ENCODE results near the gene PDE1A.

The PDE1A gene

DNA sequence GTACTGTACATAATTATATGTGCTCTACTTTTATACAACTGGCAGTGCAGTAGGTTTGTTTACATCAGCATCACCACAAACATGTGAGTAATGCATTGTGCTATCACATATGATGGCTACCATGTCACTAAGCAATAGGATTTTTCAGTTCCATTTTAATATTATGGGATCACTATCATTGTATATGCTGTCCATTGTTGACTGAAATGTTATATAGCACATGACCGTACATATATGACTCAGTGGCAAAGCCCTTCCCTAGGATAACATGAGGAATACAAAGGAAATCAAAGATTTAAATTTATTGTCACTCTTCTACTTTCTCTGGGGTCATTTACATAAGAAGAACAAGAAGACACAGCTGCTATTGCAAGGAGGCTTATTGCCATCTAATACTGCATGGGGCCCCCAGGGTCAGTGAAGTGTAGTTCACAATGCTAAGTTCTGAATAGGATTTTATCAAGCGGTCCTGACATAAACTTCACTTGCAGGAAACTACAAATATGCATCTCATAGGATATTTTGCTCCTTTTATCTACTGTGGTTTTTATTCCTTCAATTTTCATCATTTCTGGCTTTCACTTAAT lies 21.8 kb downstream of the PDE1A start:
- TF ChIP-seq POLR2AphosphoS5 (IDR thresholded peaks at IDR 0.05; ENCODE audit: low read depth, low read length) (no peak), SIN3A (IDR thresholded peaks at IDR 0.05; ENCODE audit: borderline replicate concordance, insufficient read depth, low read length) (no peak), FOXP2 (optimal IDR thresholded peaks at IDR 0.05; ENCODE audit: borderline replicate concordance, extremely low read depth, extremely low read length, insufficient read depth) (no peak), TAF1 (IDR thresholded peaks at IDR 0.05; ENCODE audit: borderline replicate concordance, insufficient read depth, low read length) (no peak)
- TF ChIP-seq, protein P1, sequence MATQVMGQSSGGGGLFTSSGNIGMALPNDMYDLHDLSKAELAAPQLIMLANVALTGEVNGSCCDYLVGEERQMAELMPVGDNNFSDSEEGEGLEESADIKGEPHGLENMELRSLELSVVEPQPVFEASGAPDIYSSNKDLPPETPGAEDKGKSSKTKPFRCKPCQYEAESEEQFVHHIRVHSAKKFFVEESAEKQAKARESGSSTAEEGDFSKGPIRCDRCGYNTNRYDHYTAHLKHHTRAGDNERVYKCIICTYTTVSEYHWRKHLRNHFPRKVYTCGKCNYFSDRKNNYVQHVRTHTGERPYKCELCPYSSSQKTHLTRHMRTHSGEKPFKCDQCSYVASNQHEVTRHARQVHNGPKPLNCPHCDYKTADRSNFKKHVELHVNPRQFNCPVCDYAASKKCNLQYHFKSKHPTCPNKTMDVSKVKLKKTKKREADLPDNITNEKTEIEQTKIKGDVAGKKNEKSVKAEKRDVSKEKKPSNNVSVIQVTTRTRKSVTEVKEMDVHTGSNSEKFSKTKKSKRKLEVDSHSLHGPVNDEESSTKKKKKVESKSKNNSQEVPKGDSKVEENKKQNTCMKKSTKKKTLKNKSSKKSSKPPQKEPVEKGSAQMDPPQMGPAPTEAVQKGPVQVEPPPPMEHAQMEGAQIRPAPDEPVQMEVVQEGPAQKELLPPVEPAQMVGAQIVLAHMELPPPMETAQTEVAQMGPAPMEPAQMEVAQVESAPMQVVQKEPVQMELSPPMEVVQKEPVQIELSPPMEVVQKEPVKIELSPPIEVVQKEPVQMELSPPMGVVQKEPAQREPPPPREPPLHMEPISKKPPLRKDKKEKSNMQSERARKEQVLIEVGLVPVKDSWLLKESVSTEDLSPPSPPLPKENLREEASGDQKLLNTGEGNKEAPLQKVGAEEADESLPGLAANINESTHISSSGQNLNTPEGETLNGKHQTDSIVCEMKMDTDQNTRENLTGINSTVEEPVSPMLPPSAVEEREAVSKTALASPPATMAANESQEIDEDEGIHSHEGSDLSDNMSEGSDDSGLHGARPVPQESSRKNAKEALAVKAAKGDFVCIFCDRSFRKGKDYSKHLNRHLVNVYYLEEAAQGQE (IDR thresholded peaks at IDR 0.05; ENCODE audit: insufficient read depth in 1 of 2, low read depth in 2 of 2, low read length in 2 of 2) = no peak

- TF ChIP-seq POLR2AphosphoS5 (IDR thresholded peaks at IDR 0.05; ENCODE audit: low read depth, low read length) (no peak), FOXP2 (optimal IDR thresholded peaks at IDR 0.05; ENCODE audit: borderline replicate concordance, extremely low read depth, extremely low read length, insufficient read depth) (no peak), SIN3A (IDR thresholded peaks at IDR 0.05; ENCODE audit: borderline replicate concordance, insufficient read depth, low read length) (no peak), TAF1 (IDR thresholded peaks at IDR 0.05; ENCODE audit: borderline replicate concordance, insufficient read depth, low read length) (no peak)
- TF ChIP-seq, protein P1 (IDR thresholded peaks at IDR 0.05; ENCODE audit: insufficient read depth in 1 of 2, low read depth in 2 of 2, low read length in 2 of 2) = no peak
Observed at GRCh38 chr2:182404092-182404491, 22.7 kb downstream of the PDE1A start.

DNA sequence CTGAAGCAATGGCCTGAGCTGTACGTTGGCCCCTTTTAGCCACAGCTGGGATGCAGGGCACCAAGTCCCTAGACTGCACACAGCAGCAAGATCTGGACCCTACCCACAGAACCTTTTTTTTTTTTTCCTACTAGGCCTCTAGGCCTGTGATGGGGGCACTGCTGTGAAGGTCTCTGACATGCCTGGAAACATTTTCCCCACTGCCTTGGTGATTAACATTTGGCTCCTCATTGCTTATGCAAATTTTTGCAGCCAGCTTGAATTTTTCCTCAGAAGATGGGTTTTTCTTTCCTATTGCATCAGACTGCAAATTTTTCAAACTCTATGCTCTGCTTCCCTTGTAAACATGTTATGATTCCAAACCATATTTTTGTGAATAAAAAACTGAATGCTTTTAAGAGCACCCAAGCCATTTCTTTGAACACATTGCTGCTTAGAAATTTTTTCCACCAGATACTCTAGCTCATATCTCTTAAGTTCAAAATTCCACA lies 33.5 kb downstream of the PDE1A start:
- TF ChIP-seq SIN3A (IDR thresholded peaks at IDR 0.05; ENCODE audit: borderline replicate concordance, insufficient read depth, low read length) (no peak), FOXP2 (optimal IDR thresholded peaks at IDR 0.05; ENCODE audit: borderline replicate concordance, extremely low read depth, extremely low read length, insufficient read depth) (no peak), TAF1 (IDR thresholded peaks at IDR 0.05; ENCODE audit: borderline replicate concordance, insufficient read depth, low read length) (no peak), POLR2AphosphoS5 (IDR thresholded peaks at IDR 0.05; ENCODE audit: low read depth, low read length) (no peak)
- TF ChIP-seq, protein P1 (IDR thresholded peaks at IDR 0.05; ENCODE audit: insufficient read depth in 1 of 2, low read depth in 2 of 2, low read length in 2 of 2) = no peak

DNA sequence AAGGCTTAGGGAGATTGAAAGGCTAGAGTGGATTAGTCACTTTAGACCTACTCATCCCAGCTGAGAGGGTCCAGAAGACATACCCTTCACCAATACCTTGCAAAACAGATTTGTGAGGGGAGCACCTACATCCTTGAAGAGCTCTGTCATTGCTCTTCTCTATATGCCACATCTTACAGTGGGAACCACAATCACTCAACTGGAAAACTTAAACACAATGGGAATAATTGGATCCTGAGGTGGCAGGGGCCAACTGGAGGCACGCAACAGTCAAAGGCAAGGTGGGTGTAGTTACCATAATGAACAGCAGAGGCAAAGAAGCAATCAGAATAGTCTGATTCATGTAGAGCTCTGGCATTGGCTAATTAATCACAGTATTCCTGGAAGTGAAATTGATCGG lies 35.4 kb downstream of the PDE1A start:
- TF ChIP-seq FOXP2 (optimal IDR thresholded peaks at IDR 0.05; ENCODE audit: borderline replicate concordance, extremely low read depth, extremely low read length, insufficient read depth) (no peak), POLR2AphosphoS5 (IDR thresholded peaks at IDR 0.05; ENCODE audit: low read depth, low read length) (no peak), SIN3A (IDR thresholded peaks at IDR 0.05; ENCODE audit: borderline replicate concordance, insufficient read depth, low read length) (no peak), TAF1 (IDR thresholded peaks at IDR 0.05; ENCODE audit: borderline replicate concordance, insufficient read depth, low read length) (no peak)
- TF ChIP-seq, protein P1 (IDR thresholded peaks at IDR 0.05; ENCODE audit: insufficient read depth in 1 of 2, low read depth in 2 of 2, low read length in 2 of 2) = no peak
